Measurements from ENCODE around the gene WDR12.

Gene WDR12

GRCh38 chr2:202831242-202832220, 79.9 kb downstream of the WDR12 start:
- no peak for TF ChIP-seq TAF1 (IDR thresholded peaks at IDR 0.05; ENCODE audit: borderline replicate concordance, insufficient read depth, low read length)

- TF ChIP-seq REST (IDR thresholded peaks at IDR 0.05; ENCODE audit: insufficient read depth in 1 of 2, low read depth in 2 of 2, low read length in 2 of 2): no peak
- no peak for TF ChIP-seq SIN3A (IDR thresholded peaks at IDR 0.05; ENCODE audit: borderline replicate concordance, insufficient read depth, low read length)
- TF ChIP-seq POLR2AphosphoS5 (IDR thresholded peaks at IDR 0.05; ENCODE audit: low read depth, low read length): no peak
- no peak for TF ChIP-seq TAF1 (IDR thresholded peaks at IDR 0.05; ENCODE audit: borderline replicate concordance, insufficient read depth, low read length)
- no peak for TF ChIP-seq FOXP2 (optimal IDR thresholded peaks at IDR 0.05; ENCODE audit: borderline replicate concordance, extremely low read depth, extremely low read length, insufficient read depth)
Observed at GRCh38 chr2:202824901-202825300, 86.6 kb downstream of the WDR12 start.

Data from PFSK-1 (cell line).